SK-N-SH (cell line): Measurements from ENCODE around the gene CCDC102A.

Experiments
- CTCF ChIP-seq: fragments of 200-600 bp; sonication (generic); IDR thresholded peaks from 2 replicates; pipeline ENCODE4 v1.6.1; 2017; ENCODE audit warnings: antibody characterized with exemption, mild to moderate bottlenecking, moderate library complexity
- FOXJ3 ChIP-seq: sonication (generic); formaldehyde crosslinking; IDR thresholded peaks from 2 replicates; pipeline ENCODE4 v1.5.1; 2020; ENCODE audit warnings: mild to moderate bottlenecking, missing genetic modification reagents
- POLR2AphosphoS5 ChIP-seq: IDR thresholded peaks from 2 replicates; pipeline ENCODE4 v1.6.1; 2012; ENCODE audit warnings: low read depth, low read length
- RAD21 ChIP-seq: IDR thresholded peaks from 2 replicates; pipeline ENCODE4 v1.6.1; 2012; ENCODE audit warnings: mild to moderate bottlenecking, low read length
- RFX5 ChIP-seq: IDR thresholded peaks from 2 replicates; pipeline ENCODE4 v1.6.1; 2012; ENCODE audit warnings: mild to moderate bottlenecking, improper control_type of control experiment, low read length
- TAF1 ChIP-seq: IDR thresholded peaks from 2 replicates; pipeline ENCODE4 v1.6.1; 2012; ENCODE audit warnings: low read depth, mild to moderate bottlenecking, low read length, moderate library complexity, borderline replicate concordance
- TF ChIP-seq, protein P1 (sequence below): IDR thresholded peaks from 2 replicates; pipeline ENCODE4 v1.6.1; 2012; ENCODE audit warnings: mild to moderate bottlenecking, low read depth, low read length, moderate library complexity
- TF ChIP-seq, protein P2 (sequence below): fragments of 150-350 bp; IDR thresholded peaks from 2 replicates; pipeline ENCODE4 v1.6.1; 2017; ENCODE audit warnings: antibody characterized with exemption, low read length, low read depth, borderline replicate concordance

DNA sequence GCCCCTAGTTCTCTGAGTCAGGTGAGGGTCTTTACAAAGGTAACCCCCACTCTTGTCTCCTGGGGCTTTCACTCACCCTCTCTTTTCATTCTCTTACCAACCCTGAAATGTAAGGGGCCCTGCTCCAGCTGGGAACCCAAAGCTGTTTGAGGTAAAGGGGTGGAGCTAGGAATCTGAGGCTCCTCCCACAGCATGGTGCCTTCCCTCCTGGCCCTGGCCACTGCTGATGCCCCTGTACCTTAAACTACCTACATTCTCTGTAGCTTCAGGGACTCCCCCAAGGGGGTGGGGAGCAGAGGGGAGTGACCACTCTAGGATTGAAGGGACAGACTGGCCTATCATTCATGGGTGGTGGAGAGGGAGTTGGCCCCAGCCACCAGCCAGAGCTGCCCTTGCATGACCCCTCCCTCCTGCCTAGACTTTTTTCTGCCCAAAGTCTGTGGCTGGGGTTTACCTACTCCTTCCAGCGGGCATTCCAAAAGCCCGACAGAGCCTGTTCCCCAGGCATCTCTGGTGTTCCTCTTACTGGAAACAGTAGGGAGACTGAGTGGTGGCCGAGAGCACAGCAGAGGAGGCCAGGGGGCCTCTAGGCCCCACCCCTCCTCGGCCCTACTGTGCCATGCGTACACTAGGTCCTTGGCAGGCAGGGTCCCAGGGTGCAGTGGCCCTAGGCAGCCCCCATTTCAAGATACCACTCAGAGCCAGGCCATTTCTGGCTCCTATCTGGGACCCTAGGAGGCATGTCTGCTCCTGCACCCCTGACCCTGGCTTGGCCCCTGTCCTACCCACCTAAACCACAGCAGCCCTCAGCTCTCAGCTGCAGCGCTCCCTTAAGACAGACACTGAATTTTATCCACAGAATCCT, 59.6 kb downstream of the CCDC102A start:
- TF ChIP-seq, protein P1, sequence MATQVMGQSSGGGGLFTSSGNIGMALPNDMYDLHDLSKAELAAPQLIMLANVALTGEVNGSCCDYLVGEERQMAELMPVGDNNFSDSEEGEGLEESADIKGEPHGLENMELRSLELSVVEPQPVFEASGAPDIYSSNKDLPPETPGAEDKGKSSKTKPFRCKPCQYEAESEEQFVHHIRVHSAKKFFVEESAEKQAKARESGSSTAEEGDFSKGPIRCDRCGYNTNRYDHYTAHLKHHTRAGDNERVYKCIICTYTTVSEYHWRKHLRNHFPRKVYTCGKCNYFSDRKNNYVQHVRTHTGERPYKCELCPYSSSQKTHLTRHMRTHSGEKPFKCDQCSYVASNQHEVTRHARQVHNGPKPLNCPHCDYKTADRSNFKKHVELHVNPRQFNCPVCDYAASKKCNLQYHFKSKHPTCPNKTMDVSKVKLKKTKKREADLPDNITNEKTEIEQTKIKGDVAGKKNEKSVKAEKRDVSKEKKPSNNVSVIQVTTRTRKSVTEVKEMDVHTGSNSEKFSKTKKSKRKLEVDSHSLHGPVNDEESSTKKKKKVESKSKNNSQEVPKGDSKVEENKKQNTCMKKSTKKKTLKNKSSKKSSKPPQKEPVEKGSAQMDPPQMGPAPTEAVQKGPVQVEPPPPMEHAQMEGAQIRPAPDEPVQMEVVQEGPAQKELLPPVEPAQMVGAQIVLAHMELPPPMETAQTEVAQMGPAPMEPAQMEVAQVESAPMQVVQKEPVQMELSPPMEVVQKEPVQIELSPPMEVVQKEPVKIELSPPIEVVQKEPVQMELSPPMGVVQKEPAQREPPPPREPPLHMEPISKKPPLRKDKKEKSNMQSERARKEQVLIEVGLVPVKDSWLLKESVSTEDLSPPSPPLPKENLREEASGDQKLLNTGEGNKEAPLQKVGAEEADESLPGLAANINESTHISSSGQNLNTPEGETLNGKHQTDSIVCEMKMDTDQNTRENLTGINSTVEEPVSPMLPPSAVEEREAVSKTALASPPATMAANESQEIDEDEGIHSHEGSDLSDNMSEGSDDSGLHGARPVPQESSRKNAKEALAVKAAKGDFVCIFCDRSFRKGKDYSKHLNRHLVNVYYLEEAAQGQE, result no peak
- TF ChIP-seq, protein P2, sequence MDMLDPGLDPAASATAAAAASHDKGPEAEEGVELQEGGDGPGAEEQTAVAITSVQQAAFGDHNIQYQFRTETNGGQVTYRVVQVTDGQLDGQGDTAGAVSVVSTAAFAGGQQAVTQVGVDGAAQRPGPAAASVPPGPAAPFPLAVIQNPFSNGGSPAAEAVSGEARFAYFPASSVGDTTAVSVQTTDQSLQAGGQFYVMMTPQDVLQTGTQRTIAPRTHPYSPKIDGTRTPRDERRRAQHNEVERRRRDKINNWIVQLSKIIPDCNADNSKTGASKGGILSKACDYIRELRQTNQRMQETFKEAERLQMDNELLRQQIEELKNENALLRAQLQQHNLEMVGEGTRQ, result no peak
- TF ChIP-seq CTCF (no peak), FOXJ3 (no peak), POLR2AphosphoS5 (no peak), RAD21 (no peak), TAF1 (no peak), RFX5 (no peak)
